Measurements from ENCODE around the gene GALNT13.

Gene GALNT13

DNA sequence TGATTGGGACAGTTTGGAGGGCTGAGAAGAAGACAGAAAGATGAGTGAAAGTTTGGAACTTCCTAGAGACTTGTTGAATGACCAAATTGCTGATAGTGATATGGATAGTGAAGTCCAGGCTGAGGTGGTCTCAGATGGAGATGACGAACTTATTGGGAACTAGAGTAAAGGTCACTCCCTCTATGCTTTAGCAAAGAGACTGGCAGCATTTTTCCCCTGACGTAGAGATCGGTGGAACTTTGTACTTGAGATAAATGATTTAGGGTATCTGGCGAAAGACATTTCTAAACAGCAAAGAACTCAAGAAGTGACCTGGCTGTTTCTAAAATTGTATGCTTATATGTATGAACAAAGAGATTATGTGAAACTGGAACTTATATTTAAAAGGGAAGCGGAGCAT is 605.6 kb downstream of the GALNT13 start:
- DNase-seq (ENCODE audit: low spot score), result no peak
- TF ChIP-seq, protein P1, sequence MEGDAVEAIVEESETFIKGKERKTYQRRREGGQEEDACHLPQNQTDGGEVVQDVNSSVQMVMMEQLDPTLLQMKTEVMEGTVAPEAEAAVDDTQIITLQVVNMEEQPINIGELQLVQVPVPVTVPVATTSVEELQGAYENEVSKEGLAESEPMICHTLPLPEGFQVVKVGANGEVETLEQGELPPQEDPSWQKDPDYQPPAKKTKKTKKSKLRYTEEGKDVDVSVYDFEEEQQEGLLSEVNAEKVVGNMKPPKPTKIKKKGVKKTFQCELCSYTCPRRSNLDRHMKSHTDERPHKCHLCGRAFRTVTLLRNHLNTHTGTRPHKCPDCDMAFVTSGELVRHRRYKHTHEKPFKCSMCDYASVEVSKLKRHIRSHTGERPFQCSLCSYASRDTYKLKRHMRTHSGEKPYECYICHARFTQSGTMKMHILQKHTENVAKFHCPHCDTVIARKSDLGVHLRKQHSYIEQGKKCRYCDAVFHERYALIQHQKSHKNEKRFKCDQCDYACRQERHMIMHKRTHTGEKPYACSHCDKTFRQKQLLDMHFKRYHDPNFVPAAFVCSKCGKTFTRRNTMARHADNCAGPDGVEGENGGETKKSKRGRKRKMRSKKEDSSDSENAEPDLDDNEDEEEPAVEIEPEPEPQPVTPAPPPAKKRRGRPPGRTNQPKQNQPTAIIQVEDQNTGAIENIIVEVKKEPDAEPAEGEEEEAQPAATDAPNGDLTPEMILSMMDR (IDR thresholded peaks at IDR 0.05; ENCODE audit: extremely low read depth, missing control alignments), result no peak

DNA sequence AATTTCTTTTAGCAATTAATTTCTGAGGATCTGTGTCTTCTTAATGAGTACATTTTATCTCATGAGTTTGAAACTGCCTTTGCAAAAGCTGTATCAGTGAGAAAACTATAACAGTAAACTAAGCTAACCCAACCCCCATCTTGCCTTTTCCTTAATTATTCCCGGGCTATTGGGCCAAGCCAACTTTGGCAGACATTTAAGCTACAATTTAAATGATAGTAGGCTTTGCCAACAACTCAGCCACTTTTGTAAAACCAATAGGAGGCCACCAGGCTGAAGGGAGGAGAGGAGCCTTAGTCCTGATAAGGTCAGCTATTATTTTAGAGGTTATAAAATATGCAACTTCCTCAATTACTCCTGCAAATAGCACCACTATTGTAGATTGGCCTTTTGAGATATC is 608.8 kb downstream of the GALNT13 start:
- TF ChIP-seq, protein P1 (IDR thresholded peaks at IDR 0.05; ENCODE audit: extremely low read depth, missing control alignments), result no peak
- DNase-seq (ENCODE audit: low spot score), result no peak

DNA sequence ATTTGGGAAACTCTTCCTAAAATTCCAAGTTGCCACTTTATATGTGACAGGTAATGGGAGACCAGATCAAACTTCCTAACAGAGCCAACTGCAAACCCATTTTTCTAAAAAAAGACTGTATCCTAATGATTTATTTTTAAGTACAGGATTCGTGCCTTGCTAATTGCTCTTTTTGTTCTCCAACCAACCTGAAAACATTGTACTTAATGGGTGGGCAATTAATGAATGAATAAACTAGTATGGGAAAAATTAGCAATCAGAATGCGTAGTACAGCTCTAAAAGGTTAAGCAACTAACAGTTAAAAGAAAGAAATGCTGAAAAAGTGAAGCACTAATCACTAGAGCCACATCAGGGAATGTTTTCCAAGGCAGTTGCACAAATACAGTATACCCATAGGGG is 609.6 kb downstream of the GALNT13 start:
- DNase-seq (ENCODE audit: low spot score), result no peak
- TF ChIP-seq, protein P1 (IDR thresholded peaks at IDR 0.05; ENCODE audit: extremely low read depth, missing control alignments), result no peak

DNA sequence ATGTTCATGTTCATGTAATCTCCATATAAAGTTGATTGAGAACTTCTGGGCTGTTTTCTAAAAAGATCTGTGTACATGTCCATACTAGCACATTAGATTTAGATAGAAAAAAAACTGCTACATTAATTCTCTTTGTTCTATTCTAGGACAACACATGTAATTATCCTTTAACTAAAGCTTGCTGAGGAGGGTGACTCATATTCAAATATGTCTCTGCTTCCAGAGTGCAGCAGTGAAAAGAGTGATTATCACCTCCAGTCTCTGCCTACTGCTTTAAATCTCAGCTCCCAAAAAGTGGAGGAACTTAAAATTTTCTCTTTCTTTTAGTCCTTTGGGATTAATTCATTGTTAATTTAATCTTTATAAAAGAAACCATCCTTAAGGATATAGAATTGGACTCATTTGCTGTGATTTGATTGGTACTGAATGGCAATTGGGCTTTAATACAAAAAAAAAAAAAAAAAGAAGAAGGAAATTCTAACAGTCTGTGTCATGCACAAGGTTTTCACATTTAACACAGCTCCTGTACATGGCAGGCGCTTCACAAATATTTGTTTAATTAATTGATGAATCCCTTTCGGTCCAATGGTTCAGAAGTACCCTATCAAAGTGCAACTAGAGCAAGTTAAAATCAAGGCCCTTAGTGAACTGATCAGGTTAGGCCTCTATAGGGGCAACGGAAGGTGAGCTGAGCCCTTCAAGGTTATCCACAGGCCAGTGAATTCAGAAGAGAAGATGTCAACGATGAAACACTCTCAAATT is 612.8 kb downstream of the GALNT13 start:
- DNase-seq (ENCODE audit: low spot score), result no peak
- TF ChIP-seq, protein P1 (IDR thresholded peaks at IDR 0.05; ENCODE audit: extremely low read depth, missing control alignments), result no peak

DNA sequence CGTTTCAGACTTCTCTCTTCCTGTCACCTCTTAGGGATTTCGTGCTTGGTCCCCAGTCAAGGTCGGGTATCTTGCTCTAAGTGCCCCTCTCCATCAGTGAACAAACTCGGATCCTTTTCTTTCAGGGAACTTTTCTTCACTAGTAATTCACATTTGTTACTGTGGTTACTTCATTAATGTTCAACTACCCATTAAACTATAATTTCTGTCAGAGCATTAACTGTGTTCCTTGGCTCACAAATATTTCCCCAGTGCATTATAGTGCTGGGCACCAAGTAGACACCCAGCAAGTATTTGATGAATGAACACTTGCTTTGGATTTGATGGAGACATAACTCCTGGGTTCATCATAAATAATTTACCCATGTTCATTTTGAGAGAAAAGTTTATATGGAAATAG is 617.1 kb downstream of the GALNT13 start:
- DNase-seq (ENCODE audit: low spot score), result no peak
- TF ChIP-seq, protein P1 (IDR thresholded peaks at IDR 0.05; ENCODE audit: extremely low read depth, missing control alignments), result no peak

DNA sequence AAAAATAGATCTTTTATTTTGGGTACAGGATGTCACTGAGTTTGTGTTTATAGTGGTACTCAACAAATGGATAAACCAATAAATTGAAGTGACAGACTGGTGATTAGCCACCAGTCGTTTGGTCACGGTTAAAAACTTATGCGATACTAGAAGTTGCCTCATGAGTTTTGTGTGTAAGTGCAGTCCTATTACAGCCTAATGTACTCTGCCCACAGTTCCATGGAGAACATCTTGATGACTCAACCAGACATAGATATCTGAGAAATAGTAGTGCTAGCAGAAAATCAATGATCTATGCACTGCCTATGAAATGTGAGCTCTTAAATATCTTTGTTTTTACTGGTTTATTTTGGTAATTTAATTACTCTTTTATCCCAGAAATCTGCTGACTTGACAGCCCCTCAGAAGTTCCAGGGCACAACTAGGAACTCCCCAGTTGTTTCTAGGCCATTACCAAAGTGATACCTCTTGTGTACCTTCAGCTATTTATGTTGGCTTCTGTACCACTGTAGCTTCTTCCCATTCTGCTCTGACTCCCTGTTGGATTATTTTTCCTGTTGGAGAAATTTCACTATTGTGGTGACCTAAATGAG is 617.6 kb downstream of the GALNT13 start:
- TF ChIP-seq, protein P1 (IDR thresholded peaks at IDR 0.05; ENCODE audit: extremely low read depth, missing control alignments), result no peak
- DNase-seq (ENCODE audit: low spot score), result no peak

DNA sequence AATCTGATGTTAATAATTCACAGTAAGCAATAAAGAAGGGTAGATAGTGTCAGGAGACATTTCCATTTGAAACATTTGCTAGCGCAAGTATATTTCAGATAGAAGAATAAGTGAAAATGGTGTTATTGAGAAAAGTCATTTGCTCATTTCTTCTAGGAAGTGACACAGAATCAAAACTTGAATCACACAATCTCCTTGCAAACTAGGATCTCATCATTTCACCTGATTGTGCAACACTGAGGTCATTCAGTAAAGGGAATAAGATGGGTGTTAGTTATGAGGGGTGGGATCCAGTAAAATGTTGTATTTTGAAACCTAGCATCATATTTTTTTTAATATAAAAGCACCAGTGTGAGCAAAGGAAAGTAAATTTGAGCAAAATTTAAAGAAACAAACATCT is 618.8 kb downstream of the GALNT13 start:
- no peak for DNase-seq (ENCODE audit: low spot score)
- TF ChIP-seq, protein P1 (IDR thresholded peaks at IDR 0.05; ENCODE audit: extremely low read depth, missing control alignments), result no peak
